SU-DHL-6 (cell line): ENCODE measurements around the gene PPFIBP2.

Source experiments
- H2AFZ ChIP-seq: fragments of 200-600 bp; sonication (generic); 2 replicates; pipeline ENCODE4 v1.6.1; 2014; ENCODE audit warnings: low read depth, mild to moderate bottlenecking, moderate library complexity, mixed read lengths, antibody characterized with exemption, low read length; ENCODE audit not compliant: severe bottlenecking
- H3F3A ChIP-seq: fragments of 200-600 bp; shearing (Covaris generic); 2 replicates; pipeline ENCODE4 v1.6.0; 2016; ENCODE audit warnings: antibody characterized with exemption, mild to moderate bottlenecking; ENCODE audit not compliant: insufficient read depth
- H3K27ac ChIP-seq: fragments of 200-600 bp; sonication (generic); 2 replicates; pipeline ENCODE4 v1.5.1; 2016; ENCODE audit warnings: low read depth, mild to moderate bottlenecking, low read length, moderate library complexity, mixed read lengths
- H3K27me3 ChIP-seq: fragments of 200-600 bp; sonication (generic), shearing (Covaris generic); 2 replicates; pipeline ENCODE4 v1.6.0; 2014; ENCODE audit warnings: mild to moderate bottlenecking, low read length
- H3K36me3 ChIP-seq: fragments of 200-600 bp; sonication (generic); 2 replicates; pipeline ENCODE4 v1.6.1; 2014; ENCODE audit warnings: mild to moderate bottlenecking, low read length, mixed read lengths
- H3K4me2 ChIP-seq: fragments of 300-600, 200-600 bp; shearing (Covaris generic), sonication (generic); 2 replicates; pipeline ENCODE4 v1.6.0; 2014; ENCODE audit warnings: low read length, low read depth, mild to moderate bottlenecking; ENCODE audit not compliant: poor library complexity, severe bottlenecking
- H3K4me3 ChIP-seq: fragments of 200-600 bp; sonication (generic); 2 replicates; pipeline ENCODE4 v1.5.1; 2014; ENCODE audit warnings: antibody characterized with exemption, low read length, mild to moderate bottlenecking, mixed read lengths; ENCODE audit not compliant: insufficient read depth, poor library complexity, severe bottlenecking
- H3K79me2 ChIP-seq: fragments of 200-600 bp; sonication (generic); 2 replicates; pipeline ENCODE4 v1.6.1; 2014; ENCODE audit warnings: mild to moderate bottlenecking, low read length, moderate library complexity; ENCODE audit not compliant: insufficient read depth
- H3K9ac ChIP-seq: fragments of 200-600 bp; sonication (generic); 2 replicates; pipeline ENCODE4 v1.7.0; 2014; ENCODE audit warnings: mild to moderate bottlenecking, low read length
- H3K9me2 ChIP-seq: fragments of 200-600 bp; sonication (generic); replicated peaks from 2 replicates; pipeline ENCODE4 v1.6.1; 2014; ENCODE audit warnings: low read length; ENCODE audit not compliant: insufficient read depth
- H3K9me3 ChIP-seq: fragments of 200-600 bp; sonication (generic); 2 replicates; pipeline ENCODE4 v1.6.1; 2014; ENCODE audit warnings: low read length, mixed read lengths; ENCODE audit not compliant: insufficient read depth
- H4K20me1 ChIP-seq: fragments of 200-600 bp; sonication (generic); 2 replicates; pipeline ENCODE4 v1.6.1; 2014; ENCODE audit warnings: low read depth, mild to moderate bottlenecking, antibody characterized with exemption, low read length, moderate library complexity, mixed read lengths
- CTCF ChIP-seq: fragments of 200-600 bp; sonication (generic); IDR thresholded peaks from one replicate; pipeline ENCODE4 v1.5.1; 2017; ENCODE audit warnings: antibody characterized with exemption, mild to moderate bottlenecking, low read length, moderate library complexity; ENCODE audit not compliant: insufficient read depth, poor library complexity, severe bottlenecking
- EZH2phosphoT487 ChIP-seq: fragments of 200-600 bp; sonication (generic), shearing (Covaris generic); conservative IDR thresholded peaks from 2 replicates; pipeline ENCODE4 v1.6.1; 2018; ENCODE audit warnings: mild to moderate bottlenecking, antibody characterized with exemption, low read length, moderate library complexity, mixed read lengths

The PPFIBP2 gene

DNA sequence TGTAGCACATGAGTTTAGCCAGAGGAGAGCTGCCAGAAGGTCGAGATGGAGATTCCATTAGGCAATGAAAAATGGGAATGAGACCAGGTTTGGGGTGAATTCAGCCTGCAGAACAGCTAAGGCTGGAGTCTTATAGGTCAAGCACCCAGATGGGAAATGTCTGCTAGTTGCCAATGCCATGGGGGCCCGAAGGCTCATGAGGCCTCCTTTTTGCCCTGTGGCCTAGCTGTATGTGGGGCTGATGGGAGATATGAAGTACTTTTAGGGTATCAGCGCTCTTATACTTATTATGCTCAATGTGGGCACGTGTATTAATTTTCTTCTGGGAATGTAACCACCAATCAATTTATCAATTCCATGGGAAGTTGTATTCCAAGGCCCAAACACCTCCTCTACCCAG, 8.7 kb downstream of the PPFIBP2 start:
- H2AFZ ChIP-seq = no peak overlapping the region
- H3K4me2 ChIP-seq = no peak overlapping the region
- no peaks in the 10 kb centered on the region for H3K9me2 ChIP-seq
- TF ChIP-seq CTCF (no peak), EZH2phosphoT487 (no peak)
- H3K79me2 ChIP-seq = no peaks in the 10 kb centered on the region
- H3F3A ChIP-seq = no peaks in the 10 kb centered on the region; the same call in 1 of the 2 replicates
- no peaks in the 10 kb centered on the region for H3K36me3 ChIP-seq
- no peak overlapping the region for H3K4me3 ChIP-seq
- no peaks in the 10 kb centered on the region for H3K9me3 ChIP-seq
- no peaks in the 10 kb centered on the region for H4K20me1 ChIP-seq
- H3K9ac ChIP-seq = no peak overlapping the region
- H3K27ac ChIP-seq = no peak overlapping the region
- no peaks in the 10 kb centered on the region for H3K27me3 ChIP-seq

DNA sequence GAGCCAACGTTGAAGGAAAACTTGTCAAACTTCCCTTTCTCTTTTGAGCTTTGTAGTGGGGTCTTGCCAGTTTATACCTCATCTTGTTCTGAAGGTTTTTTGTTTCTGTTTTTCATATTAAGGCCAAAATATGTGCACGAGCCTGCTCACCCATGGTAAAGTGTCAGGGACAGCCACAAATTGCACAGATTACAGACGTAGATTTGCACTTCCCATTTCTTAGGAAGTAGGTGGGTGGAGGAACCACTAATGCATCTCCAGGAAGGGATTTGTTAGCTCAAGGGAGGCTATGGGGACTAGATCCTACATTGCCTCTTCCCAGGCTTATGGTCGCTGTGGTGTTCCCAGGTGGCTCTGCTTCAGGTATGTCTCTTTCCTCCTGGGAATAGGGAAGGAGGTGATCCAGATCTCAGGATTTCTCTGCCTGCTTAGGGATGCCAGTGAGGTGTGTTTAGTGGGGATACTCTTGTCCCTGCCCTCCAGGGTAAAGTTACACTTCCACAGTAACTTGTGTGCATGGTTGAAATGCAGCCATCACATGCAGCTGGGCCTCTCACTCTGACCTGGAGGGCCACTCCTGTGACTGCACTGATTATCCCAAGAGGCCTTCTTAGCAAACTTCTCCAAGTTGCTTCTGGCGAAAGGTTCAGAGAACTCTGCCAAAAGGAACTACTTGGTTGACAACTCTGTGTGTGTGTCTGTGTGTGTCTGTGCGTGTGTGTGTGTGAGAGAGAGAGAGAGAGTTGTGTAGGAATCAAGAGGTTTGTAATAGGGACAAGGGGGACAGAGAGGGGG, 9.8 kb downstream of the PPFIBP2 start:
- no peaks in the 10 kb centered on the region for H4K20me1 ChIP-seq
- no peak overlapping the region for H3K4me2 ChIP-seq
- H2AFZ ChIP-seq = no peak overlapping the region
- H3F3A ChIP-seq = no peaks in the 10 kb centered on the region; the same call in 1 of the 2 replicates
- H3K36me3 ChIP-seq = no peaks in the 10 kb centered on the region
- no peaks in the 10 kb centered on the region for H3K79me2 ChIP-seq
- no peak overlapping the region for H3K9ac ChIP-seq
- no peak for TF ChIP-seq CTCF
- TF ChIP-seq EZH2phosphoT487 = no peak
- no peaks in the 10 kb centered on the region for H3K27me3 ChIP-seq
- no peaks in the 10 kb centered on the region for H3K9me2 ChIP-seq
- H3K27ac ChIP-seq = no peak overlapping the region
- no peak overlapping the region for H3K4me3 ChIP-seq
- H3K9me3 ChIP-seq = no peaks in the 10 kb centered on the region

- Histone ChIP-seq H3K79me2 (no peaks in the 10 kb centered on the region), H3K4me2 (no peak overlapping the region), H3K9ac (no peak overlapping the region), H2AFZ (no peak overlapping the region), H4K20me1 (no peaks in the 10 kb centered on the region), H3K9me2 (no peaks in the 10 kb centered on the region), H3K27ac (no peak overlapping the region), H3K4me3 (no peak overlapping the region), H3F3A (no peaks in the 10 kb centered on the region; the same call in 1 of the 2 replicates), H3K9me3 (no peaks in the 10 kb centered on the region), H3K36me3 (no peaks in the 10 kb centered on the region), H3K27me3 (no peaks in the 10 kb centered on the region)
- TF ChIP-seq CTCF (no peak), EZH2phosphoT487 (no peak)
These were observed 10.8 kb downstream of the PPFIBP2 start for GRCh38 chr11:7524462-7525235.
